Activated CD8-positive, alpha-beta T cell treated with anti-CD3 and anti-CD28 coated beads for 36 hours (primary cell): ENCODE measurements around the gene RRP1. TPM values are rescaled to one million over a fixed set of nuclear protein-coding genes. Genes with fewer than 3 reads are reported as not detected.

ENCODE experiments used
- ATAC-seq: fragments of 200-7000 bp; cut with Tn5 transposase; one replicate; pipeline ENCODE4 v1.10.0; 2021; ENCODE audit warnings: mild to moderate bottlenecking, moderate library complexity
- CTCF ChIA-PET: fragments of 350-600 bp; sonication (Branson Sonifier 250); formaldehyde crosslinking; loops from one replicate; lab custom pipeline; 2021; ENCODE audit warnings: antibody characterized with exemption; lab: Charles Lee
- POLR2A ChIA-PET: fragments of 350-600 bp; sonication (Branson Sonifier 250); formaldehyde crosslinking; loops from one replicate; lab custom pipeline; 2021; ENCODE audit warnings: antibody characterized with exemption; lab: Charles Lee
- DNase-seq: peaks from one replicate; pipeline ENCODE4 v3.0.0-alpha.2; 2020
- H3K27ac Mint-ChIP-seq: one replicate; pipeline ENCODE4 v1.8.0; 2021; ENCODE audit warnings: mild to moderate bottlenecking, mixed read lengths
- H3K27me3 Mint-ChIP-seq: one replicate; pipeline ENCODE4 v1.8.0; 2021; ENCODE audit warnings: mixed read lengths
- H3K36me3 Mint-ChIP-seq: one replicate; pipeline ENCODE4 v1.8.0; 2021; ENCODE audit warnings: low read depth, mixed read lengths
- H3K4me1 Mint-ChIP-seq: one replicate; pipeline ENCODE4 v1.8.0; 2021; ENCODE audit warnings: low read depth, mixed read lengths
- H3K4me3 Mint-ChIP-seq: one replicate; pipeline ENCODE4 v1.8.0; 2021; ENCODE audit warnings: mild to moderate bottlenecking, moderate library complexity, mixed read lengths
- H3K9me3 Mint-ChIP-seq: one replicate; pipeline ENCODE4 v1.8.0; 2021; ENCODE audit warnings: mixed read lengths
- intact Hi-C: fragments of 100-400 bp; cut with micrococcal nuclease; formaldehyde crosslinking; loops from one replicate; pipeline ENCODE4 v1.10.0; 2022
- total RNA-seq, 2 experiments: library from RNA; stranded (reverse); gene quantifications; one replicate each; pipeline ENCODE4 v1.2.3, GENCODE V29; 2021
- TF ChIP-seq, protein P1 (sequence below): fragments of 200-600 bp; IDR thresholded peaks from one replicate; pipeline ENCODE4 v1.8.0; 2022; ENCODE audit warnings: antibody characterized with exemption, mild to moderate bottlenecking

RRP1 gene
- total RNA-seq, 2 experiments from 2014 or later = 61.1 to 62.9 TPM

DNA sequence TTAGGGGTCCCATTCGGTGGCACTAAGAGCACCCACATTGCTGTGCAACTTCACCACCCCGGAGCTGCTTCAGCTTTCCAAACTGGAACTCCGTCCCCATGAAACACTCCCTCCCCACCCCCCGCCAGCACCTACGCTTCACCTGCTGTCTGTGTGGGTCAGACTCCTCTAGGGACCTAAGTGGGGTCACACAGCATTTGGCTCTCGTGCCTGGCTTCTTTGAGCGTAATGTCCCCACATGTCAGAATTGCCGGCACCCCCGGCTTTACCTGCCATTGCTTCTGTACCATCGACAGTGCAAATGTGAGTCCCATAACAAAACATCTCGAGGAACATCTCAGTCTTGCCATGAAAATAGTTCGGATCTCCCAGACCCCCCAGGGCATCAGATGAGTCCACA is 39.8 kb downstream of the RRP1 start:
- H3K36me3 Mint-ChIP-seq = no peaks in the 10 kb centered on the region
- no peak overlapping the region for H3K4me3 Mint-ChIP-seq
- no peak for ATAC-seq
- no peaks in the 10 kb centered on the region for H3K4me1 Mint-ChIP-seq
- intact Hi-C loops = no loop called here
- DNase-seq = no peak
- no peak overlapping the region for H3K27ac Mint-ChIP-seq
- no peaks in the 10 kb centered on the region for H3K9me3 Mint-ChIP-seq
- CTCF ChIA-PET = interaction anchor here (1.1 to 1.3 kb wide), 2 partner anchors 12 to 110 kb away, joined by 3 to 4 read pairs; no protein-coding TSS in a partner anchor
- POLR2A ChIA-PET = interaction anchor here (0.6 to 1.3 kb wide), 2 partner anchors 35 to 41 kb away, joined by 3 read pairs; no protein-coding TSS in a partner anchor
- TF ChIP-seq, protein P1, sequence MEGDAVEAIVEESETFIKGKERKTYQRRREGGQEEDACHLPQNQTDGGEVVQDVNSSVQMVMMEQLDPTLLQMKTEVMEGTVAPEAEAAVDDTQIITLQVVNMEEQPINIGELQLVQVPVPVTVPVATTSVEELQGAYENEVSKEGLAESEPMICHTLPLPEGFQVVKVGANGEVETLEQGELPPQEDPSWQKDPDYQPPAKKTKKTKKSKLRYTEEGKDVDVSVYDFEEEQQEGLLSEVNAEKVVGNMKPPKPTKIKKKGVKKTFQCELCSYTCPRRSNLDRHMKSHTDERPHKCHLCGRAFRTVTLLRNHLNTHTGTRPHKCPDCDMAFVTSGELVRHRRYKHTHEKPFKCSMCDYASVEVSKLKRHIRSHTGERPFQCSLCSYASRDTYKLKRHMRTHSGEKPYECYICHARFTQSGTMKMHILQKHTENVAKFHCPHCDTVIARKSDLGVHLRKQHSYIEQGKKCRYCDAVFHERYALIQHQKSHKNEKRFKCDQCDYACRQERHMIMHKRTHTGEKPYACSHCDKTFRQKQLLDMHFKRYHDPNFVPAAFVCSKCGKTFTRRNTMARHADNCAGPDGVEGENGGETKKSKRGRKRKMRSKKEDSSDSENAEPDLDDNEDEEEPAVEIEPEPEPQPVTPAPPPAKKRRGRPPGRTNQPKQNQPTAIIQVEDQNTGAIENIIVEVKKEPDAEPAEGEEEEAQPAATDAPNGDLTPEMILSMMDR = no peak
- peaks cover 18% of the 10 kb centered on the region for H3K27me3 Mint-ChIP-seq

DNA sequence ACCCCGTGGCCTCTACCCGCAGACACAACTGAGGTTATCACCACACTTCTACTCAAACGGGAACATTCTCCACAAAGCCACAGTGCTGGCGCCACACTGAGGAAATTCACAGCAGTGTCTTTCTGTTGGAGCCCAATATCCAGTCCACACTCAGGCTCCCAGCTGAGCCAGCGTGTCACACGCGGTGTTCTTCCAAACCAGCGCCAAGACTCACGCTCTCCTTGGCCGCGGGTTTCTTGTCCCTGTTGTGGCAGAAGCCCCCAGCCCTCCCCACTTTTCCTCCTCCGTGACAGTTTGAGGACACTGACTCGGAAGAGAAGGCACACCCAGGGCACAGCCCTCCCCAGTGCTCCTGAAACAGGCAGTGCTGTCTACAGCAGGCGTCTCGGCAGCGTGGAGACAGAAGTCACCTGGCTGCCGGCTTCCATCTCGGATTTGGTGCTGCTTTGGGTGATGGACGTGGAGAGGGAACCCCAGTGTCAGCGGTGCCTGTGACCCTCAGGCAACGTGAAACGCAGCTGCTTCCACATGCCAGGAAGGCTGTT is 40.3 kb downstream of the RRP1 start:
- peaks cover under 1% of the 10 kb centered on the region for H3K4me1 Mint-ChIP-seq
- ChIA-PET POLR2A (interaction anchor here (1.3 kb wide), 1 partner anchor 40 kb away, joined by 3 read pairs; no protein-coding TSS in a partner anchor), CTCF (interaction anchor here (1.0 to 1.3 kb wide), 2 partner anchors 13 to 146 kb away, joined by 3 read pairs; no protein-coding TSS in a partner anchor)
- H3K27me3 Mint-ChIP-seq = peaks cover 20% of the 10 kb centered on the region
- H3K9me3 Mint-ChIP-seq = no peaks in the 10 kb centered on the region
- intact Hi-C loops = no loop called here
- ATAC-seq = no peak
- TF ChIP-seq, protein P1 = no peak
- no peak overlapping the region for H3K27ac Mint-ChIP-seq
- no peaks in the 10 kb centered on the region for H3K36me3 Mint-ChIP-seq
- DNase-seq = no peak
- H3K4me3 Mint-ChIP-seq = no peak overlapping the region

DNA sequence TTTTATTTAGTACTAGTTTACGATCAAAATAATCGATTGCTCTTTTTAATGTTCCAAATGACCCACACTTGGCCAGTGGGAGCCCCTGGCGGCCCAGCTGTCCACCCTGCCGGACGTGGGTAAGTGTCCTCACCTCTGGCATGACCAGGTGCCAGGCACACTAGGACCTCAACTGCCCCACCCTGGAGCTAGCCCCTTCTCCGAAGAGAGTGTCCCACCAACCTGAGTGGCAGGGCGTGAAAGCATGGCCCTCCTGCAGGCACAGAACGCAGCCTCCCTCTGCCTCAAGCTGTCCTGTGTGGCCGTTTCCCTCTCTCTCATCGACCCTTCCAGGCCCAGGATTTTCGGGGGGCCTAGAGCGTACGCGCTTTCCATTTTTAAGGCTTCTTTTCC is 42.8 kb downstream of the RRP1 start:
- H3K4me1 Mint-ChIP-seq = peaks cover 2% of the 10 kb centered on the region
- intact Hi-C loops = no loop called here
- CTCF ChIA-PET = no interaction called here
- TF ChIP-seq, protein P1 = no peak
- no peaks in the 10 kb centered on the region for H3K36me3 Mint-ChIP-seq
- POLR2A ChIA-PET = no interaction called here
- H3K27me3 Mint-ChIP-seq = peaks cover 43% of the 10 kb centered on the region
- DNase-seq = no peak
- no peak overlapping the region for H3K27ac Mint-ChIP-seq
- H3K4me3 Mint-ChIP-seq = no peak overlapping the region
- no peaks in the 10 kb centered on the region for H3K9me3 Mint-ChIP-seq
- no peak for ATAC-seq

DNA sequence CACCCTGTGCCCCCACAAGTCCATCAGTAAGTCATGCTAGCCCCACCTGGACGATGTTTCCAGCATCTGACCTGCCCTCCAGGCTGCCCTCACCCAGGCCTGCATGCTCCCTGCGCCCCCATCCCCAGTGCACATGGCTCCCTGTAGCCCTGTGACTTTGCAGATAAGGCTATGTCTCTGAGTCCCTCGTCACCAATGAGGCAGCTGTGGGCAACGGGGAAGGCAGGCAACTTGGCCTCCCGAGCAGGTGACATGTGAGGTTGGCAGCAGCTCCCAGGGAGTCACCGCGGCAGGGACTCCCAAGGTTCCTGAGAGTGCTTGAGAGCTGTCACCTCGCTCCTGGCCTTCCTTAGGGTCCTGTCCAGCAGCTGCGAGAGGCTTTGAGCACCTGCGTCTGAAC is 43.3 kb downstream of the RRP1 start:
- Mint-ChIP-seq H3K4me3 (no peak overlapping the region), H3K4me1 (peaks cover 2% of the 10 kb centered on the region), H3K27ac (no peak overlapping the region), H3K36me3 (no peaks in the 10 kb centered on the region), H3K9me3 (no peaks in the 10 kb centered on the region), H3K27me3 (peaks cover 45% of the 10 kb centered on the region)
- ATAC-seq (no peak), DNase-seq (no peak)
- CTCF ChIA-PET = no interaction called here
- intact Hi-C loops = no loop called here
- TF ChIP-seq, protein P1 = no peak
- POLR2A ChIA-PET = no interaction called here

DNA sequence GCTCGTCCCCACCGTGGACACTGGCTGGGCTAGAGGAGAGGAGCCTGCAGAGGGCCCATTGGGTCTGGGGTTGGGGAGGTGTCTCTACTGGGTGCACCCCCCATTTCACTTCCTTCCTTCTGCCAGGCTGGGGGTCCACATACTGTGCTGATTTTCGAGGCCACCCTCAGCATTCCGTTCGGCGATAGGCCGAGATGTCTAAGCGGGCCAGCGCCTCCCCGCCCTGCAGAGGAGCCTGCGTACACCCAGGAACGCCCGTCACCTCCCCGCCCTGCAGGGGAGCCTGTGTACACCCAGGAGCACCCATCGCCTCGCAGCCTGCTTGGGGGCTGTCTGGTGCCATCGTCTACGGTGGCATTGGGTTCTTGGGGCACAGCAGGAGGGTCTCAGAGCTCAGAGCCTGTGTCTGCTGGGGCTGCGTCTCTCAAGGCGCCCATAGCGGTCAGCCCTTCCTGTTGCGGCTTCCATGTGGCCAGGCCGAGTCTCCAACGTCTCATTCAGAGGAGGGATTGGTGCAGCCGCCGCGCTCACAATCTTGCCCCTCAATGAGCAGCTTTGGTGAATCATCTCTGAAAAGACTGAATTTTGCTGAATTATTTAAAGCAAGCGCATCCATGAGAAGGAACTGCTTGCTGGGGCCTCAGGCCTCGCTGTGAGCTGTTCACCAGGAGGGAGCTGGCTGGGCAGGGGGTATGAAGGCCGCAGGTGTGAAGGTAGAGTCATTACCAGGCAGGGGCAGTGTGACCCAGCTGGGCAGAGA is 44.9 kb downstream of the RRP1 start:
- Mint-ChIP-seq H3K36me3 (no peaks in the 10 kb centered on the region), H3K4me1 (peaks cover 4% of the 10 kb centered on the region), H3K9me3 (no peaks in the 10 kb centered on the region), H3K27ac (no peak overlapping the region), H3K27me3 (peaks cover 48% of the 10 kb centered on the region), H3K4me3 (no peak overlapping the region)
- intact Hi-C loops = no loop called here
- ChIA-PET POLR2A (no interaction called here), CTCF (interaction anchor here (1.1 to 1.4 kb wide), 3 partner anchors 9 to 105 kb away, joined by 3 to 7 read pairs (median 4); partner anchors contain the start of gene RRP1)
- DNase-seq (no peak), ATAC-seq (no peak)
- TF ChIP-seq, protein P1 = no peak
